CD4-positive, alpha-beta T cell treated with Interleukin-12 subunit alpha and Interleukin-12 subunit beta, for 1 hour (primary cell): ENCODE data around the gene SLC66A3.
"Not testable (repeated sequence)": the region's sequence is repeated elsewhere in the genome, so short reads cannot be mapped to it uniquely, and the experiment has no call there.

ENCODE experiments used
- DNase-seq: peaks from one replicate; pipeline ENCODE4 v3.0.0-alpha.2; 2020

Gene SLC66A3

GRCh38 chr2:11165046-11165445, 9.8 kb downstream of the SLC66A3 start:
- DNase-seq: not testable (repeated sequence)

- DNase-seq: no peak
Measured at GRCh38 chr2:11166476-11166875, 11.2 kb downstream of the SLC66A3 start.

GRCh38 chr2:11168488-11168887, 13.2 kb downstream of the SLC66A3 start:
- no peak for DNase-seq

DNA sequence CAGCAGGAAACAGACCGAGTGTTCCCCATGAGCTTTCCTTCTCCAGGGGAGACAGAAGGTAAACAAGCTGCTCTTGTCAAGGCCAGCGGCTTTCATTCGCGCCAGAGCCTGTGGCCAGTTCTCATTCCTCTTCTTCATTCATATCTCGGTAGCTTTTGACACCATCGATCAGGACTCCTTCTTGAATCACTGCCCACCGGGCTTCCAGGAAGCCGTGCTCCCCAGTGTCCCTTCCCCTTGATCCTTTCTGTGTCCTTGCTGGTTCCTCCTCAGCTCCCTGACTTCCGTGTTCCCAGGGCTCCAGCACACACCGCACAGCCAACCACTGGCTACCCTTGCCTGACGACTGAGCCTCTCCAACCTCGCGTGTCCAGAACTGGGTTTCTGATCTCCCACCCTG, 14.1 kb downstream of the SLC66A3 start:
- DNase-seq: no peak

- DNase-seq: no peak
Measured at GRCh38 chr2:11174222-11174621, 19.0 kb downstream of the SLC66A3 start.

GRCh38 chr2:11175293-11175795, 20.1 kb downstream of the SLC66A3 start:
- DNase-seq: no peak

GRCh38 chr2:11177871-11178690, 22.8 kb downstream of the SLC66A3 start:
- no peak for DNase-seq

DNA sequence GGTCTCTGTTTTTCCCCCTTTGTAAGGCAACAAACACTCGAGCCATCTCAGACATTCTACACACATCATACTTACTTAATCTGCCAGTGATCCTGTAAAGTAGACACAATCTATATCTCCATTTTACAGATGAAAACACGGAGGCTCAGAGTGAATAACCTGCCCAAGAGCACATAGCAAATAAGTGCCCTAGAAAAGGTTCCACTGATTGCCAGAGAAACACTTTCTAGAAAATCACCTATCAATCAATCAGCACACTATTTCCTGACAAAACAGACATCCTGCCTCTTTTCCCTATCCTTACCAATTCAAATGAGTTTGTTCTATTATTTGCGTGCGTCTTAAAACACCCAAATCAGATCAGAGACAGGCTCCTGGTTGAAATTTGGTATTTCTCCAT, 23.9 kb downstream of the SLC66A3 start:
- DNase-seq: no peak

DNA sequence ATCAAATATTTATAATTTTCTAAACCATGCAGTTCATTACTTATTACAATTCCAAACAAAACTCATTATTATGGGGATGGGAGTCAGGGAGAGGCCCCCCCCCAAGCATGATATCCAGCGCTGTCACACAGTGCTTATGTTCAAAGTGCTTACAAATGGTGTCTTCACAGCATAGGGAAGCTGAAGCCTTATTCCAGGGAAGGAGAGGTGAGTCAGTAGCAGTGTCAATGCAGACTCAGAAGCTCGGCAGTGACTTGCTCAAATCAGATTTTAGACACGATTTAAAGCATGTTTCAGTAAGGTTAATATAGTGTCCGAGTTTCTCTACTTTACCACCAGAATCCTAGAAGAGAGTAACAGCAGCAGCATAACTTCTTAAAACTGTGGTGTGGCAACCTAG, 24.6 kb downstream of the SLC66A3 start:
- no peak for DNase-seq

DNA sequence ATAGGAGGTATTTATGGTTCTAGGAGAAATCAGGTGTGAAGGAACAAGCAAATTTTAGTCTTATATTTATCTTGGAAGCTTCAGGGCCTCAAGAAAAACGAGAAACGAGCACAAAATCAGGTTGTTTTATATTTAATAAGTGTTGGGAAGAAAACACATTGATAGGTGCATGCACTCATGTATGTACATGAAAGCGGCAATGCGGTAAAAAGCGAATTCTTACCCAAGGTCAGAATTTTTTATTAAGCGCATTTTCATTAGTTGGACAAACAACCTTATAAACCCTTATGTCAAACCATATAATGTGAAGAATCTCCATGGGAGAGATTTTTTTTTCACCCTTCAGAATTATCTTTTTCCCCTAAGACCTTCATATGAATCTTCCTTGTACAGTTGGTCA, 25.4 kb downstream of the SLC66A3 start:
- no peak for DNase-seq

- no peak for DNase-seq
Measured at GRCh38 chr2:11182951-11183350, 27.7 kb downstream of the SLC66A3 start.

- DNase-seq: no peak
Measured at GRCh38 chr2:11186145-11186544, 30.9 kb downstream of the SLC66A3 start.

DNA sequence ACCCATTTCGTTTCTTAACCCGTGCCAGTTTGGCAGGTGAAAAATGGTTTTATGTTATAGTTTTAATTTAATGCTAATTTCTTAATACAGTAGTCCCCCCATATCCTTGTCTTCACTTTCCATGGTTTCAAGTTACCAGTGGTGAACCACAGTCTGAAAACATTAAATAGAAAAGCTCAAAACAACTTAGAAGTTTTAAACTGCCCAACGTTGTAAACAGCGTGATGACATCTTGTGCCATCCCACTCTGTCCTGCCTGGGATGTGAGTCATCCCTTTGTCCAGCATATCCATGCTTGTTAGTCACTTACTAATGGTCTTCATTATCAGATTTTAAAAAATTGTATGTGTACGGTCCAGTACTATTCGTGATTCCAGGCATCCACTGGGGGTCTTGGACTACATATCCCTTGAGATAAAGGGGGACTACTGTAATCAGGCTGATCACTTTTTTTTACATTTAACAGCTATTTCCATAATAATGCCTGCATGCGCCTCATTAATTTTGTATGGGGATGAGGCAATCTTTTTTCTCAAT, 31.9 kb downstream of the SLC66A3 start:
- DNase-seq: no peak

DNA sequence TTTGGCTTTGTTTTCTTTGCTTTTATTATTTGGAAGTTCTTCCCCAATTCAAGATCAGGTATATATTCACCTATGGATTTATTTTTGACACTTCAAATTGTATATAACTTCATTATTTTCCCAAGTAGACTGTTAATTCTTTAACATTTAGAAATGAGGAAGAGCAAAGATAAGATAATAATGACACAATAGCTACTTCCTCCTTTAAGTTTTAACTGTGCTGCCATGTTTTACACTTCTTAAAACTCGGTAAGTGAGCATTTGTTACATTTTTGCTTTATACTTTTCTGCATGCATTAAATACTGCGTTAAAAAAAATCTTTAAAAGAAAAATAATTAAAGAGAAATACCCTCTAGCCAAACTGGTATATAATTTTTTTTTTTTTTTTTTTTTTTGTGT, 32.5 kb downstream of the SLC66A3 start:
- no peak for DNase-seq

DNA sequence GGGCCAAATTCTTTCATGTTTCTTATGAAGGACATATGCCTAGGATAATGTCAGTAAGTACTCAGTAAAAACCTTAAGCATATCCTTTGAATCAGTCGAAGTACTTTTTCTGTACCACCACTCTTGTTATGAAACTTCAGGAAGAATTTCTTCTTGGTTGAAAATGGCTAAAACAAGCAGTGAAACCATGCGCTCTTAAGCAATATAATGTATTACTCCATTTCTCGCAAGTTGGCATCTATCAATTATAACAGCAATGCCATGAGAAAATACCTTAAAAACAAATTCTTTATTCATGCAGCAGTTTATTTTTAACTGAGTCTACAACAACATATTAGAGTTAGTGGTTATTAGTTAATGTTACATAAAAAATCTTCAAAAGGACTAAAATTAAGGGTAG, 41.0 kb downstream of the SLC66A3 start:
- no peak for DNase-seq

DNA sequence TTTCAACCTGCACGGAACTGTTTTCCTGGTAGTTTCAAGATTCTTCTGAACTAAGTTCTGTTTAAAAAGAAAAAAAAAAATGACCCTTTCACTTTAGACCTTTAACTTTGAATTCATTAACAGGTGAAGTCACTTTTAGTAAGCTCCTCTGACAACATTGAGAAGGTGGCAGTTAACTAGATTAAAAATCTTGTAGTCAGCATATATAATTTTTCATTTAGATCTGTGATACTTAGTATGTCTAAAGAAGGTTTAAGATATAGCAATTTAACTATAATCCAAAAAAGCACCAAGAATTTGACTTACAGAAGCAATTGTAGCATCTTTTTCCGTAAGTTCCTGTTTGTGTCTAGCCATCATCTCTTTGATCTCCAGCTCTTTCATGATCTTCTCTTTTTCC, 45.4 kb downstream of the SLC66A3 start:
- DNase-seq: no peak

GRCh38 chr2:11201969-11202368, 46.7 kb downstream of the SLC66A3 start:
- DNase-seq: no peak

DNA sequence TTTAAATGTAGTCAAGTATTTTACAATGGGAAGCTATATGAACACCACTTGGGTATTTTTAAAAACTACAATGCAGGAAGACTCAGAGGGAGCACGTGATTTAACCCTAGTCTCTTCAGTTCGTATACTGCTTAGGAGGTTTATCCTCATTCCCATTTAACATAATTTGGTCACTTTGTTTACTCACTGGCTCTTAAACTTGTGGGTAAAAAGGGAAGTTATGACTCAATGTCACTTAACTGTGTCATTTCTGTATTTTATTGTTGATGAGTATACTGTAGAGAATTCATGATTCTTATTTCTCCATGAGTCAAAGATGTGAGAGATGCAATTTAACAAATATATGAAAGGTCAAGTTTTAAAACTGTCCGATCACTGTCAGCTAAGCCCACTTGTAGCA, 48.2 kb downstream of the SLC66A3 start:
- DNase-seq: no peak

DNA sequence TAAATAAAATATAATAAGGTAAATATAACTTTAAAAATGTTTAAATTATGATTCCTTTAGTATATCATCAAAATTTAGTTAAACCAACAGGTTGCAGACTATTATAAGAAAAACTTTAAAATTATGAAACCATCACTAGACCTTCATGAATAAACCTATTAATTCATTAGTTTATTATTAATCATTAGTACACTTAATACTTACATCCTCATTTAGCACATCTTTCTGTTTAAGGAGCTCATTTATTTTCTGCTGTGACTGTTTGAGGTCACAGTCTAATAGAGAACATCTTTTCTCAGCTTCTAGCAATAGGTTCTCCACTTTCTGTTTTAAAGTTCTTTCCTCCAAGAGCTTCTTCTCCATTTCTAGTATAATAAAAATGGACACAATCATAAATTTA, 52.8 kb downstream of the SLC66A3 start:
- no peak for DNase-seq

GRCh38 chr2:11212645-11213044, 57.4 kb downstream of the SLC66A3 start:
- no peak for DNase-seq

GRCh38 chr2:11213090-11213638, 57.9 kb downstream of the SLC66A3 start:
- DNase-seq: no peak

GRCh38 chr2:11213975-11214374, 58.7 kb downstream of the SLC66A3 start:
- DNase-seq: no peak

DNA sequence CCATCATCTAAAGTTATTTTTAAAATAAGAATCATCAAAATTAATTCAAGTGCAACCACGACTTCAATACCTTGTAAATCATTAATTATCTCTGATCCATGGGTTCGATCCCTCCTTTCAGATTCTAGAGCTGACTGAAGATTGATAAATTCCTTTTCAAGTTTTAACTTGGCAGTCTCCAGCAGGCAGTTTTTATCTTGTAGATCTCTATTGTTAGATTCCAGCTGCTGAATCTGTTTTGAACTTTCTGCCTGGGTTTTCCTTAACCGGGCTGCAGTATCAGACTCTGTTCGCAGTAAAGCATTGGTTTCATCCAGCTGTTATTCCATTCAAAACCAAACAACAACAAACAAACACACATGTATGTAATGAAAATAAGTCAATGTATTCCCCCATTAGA, 59.5 kb downstream of the SLC66A3 start:
- no peak for DNase-seq

DNA sequence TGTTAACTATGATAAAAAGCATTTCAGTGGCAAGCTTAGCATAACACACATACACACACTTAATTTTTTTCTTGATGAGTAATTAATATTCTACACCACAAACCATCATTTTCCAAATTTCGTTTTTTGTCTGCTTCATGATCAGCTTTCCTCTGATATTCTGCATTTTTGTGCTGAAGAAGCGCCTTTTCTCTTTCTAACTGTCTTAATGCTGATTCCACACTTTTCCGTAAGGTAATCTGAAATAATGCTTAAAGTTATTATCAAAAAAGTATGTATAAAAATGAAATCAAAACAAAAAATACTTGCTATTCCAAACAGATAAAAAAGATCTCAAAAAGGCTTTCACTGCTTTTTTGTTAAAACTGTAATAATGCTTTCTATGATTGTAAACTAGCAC, 60.1 kb downstream of the SLC66A3 start:
- DNase-seq: no peak
